SH-SY5Y (cell line): ENCODE data around the gene TTC39C.

ENCODE experiments used
- GATA2 ChIP-seq: IDR thresholded peaks from 2 replicates; pipeline ENCODE4 v1.6.1; 2011; ENCODE audit warnings: mild to moderate bottlenecking, low read depth, low read length
- GATA3 ChIP-seq: IDR thresholded peaks from 2 replicates; pipeline ENCODE4 v1.6.1; 2011; ENCODE audit warnings: low read depth, mild to moderate bottlenecking, low read length, moderate library complexity

DNA sequence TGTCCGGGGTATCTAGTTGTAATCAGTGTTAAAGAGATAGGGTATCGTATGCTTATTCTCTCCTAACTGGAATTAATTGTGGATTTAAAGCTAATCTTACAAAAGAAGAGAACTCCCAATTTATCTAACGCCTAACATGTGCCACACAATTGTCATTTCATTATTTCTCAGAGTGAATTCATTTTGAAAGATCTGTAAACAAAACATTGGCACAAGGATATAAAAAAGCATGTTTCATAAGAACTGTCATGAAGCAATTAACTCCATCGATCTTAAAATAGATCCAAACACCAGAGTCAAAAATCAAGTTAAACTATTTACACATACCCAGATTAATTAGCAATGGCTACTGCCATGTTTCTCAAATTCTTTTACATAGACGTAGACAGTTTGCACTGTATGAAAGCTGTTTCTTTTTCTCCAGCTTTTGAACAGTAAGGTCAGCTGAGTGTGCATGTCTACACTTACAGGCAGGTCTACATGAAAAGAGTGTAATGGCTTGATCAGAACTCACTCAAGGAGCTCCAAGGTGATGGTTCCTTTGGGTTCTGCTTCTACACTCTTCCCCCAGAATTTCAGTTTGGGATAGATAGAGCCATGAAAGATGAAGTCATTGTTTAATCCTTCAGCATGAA lies 163.1 kb downstream of the TTC39C start:
- no peak for TF ChIP-seq GATA2
- no peak for TF ChIP-seq GATA3
